ENCODE results near the gene CELF4.

The CELF4 gene

GRCh38 chr18:37545461-37546271 is 19.9 kb downstream of the CELF4 start:
- no peak for DNase-seq (ENCODE audit: low read depth, low spot score)
- TF ChIP-seq CTCF (IDR thresholded peaks at IDR 0.05; ENCODE audit: low read depth, low read length), result no peak
- no peak overlapping the region for H3K4me3 ChIP-seq (ENCODE audit: low read depth, low read length)
- in situ Hi-C loops (cut with HindIII; ENCODE audit: low sequenced_read_pairs), result no loop called here

- in situ Hi-C loops (cut with HindIII; ENCODE audit: low sequenced_read_pairs), result no loop called here
- TF ChIP-seq CTCF (IDR thresholded peaks at IDR 0.05; ENCODE audit: low read depth, low read length), result no peak
- H3K4me3 ChIP-seq (ENCODE audit: low read depth, low read length), result no peak overlapping the region
- DNase-seq (ENCODE audit: low read depth, low spot score), result no peak
Measured at GRCh38 chr18:37544713-37545112, 20.9 kb downstream of the CELF4 start.

- no peak overlapping the region for H3K4me3 ChIP-seq (ENCODE audit: low read depth, low read length)
- TF ChIP-seq CTCF (IDR thresholded peaks at IDR 0.05; ENCODE audit: low read depth, low read length), result no peak
- in situ Hi-C loops (cut with HindIII; ENCODE audit: low sequenced_read_pairs), result no loop called here
- no peak for DNase-seq (ENCODE audit: low read depth, low spot score)
Measured at GRCh38 chr18:37544217-37544616, 21.4 kb downstream of the CELF4 start.

- DNase-seq (ENCODE audit: low read depth, low spot score), result no peak
- in situ Hi-C loops (cut with HindIII; ENCODE audit: low sequenced_read_pairs), result no loop called here
- no peak overlapping the region for H3K4me3 ChIP-seq (ENCODE audit: low read depth, low read length)
- TF ChIP-seq CTCF (IDR thresholded peaks at IDR 0.05; ENCODE audit: low read depth, low read length), result no peak
Measured at GRCh38 chr18:37543321-37543720, 22.3 kb downstream of the CELF4 start.

GRCh38 chr18:37541517-37541916 is 24.1 kb downstream of the CELF4 start:
- no peak for DNase-seq (ENCODE audit: low read depth, low spot score)
- no peak overlapping the region for H3K4me3 ChIP-seq (ENCODE audit: low read depth, low read length)
- in situ Hi-C loops (cut with HindIII; ENCODE audit: low sequenced_read_pairs), result no loop called here
- no peak for TF ChIP-seq CTCF (IDR thresholded peaks at IDR 0.05; ENCODE audit: low read depth, low read length)

- no peak overlapping the region for H3K4me3 ChIP-seq (ENCODE audit: low read depth, low read length)
- DNase-seq (ENCODE audit: low read depth, low spot score), result no peak
- no peak for TF ChIP-seq CTCF (IDR thresholded peaks at IDR 0.05; ENCODE audit: low read depth, low read length)
- in situ Hi-C loops (cut with HindIII; ENCODE audit: low sequenced_read_pairs), result no loop called here
Measured at GRCh38 chr18:37540424-37541138, 25.0 kb downstream of the CELF4 start.
